WTC11 (cell line): ENCODE results near the gene BMS1. TPM values are rescaled to one million over a fixed set of nuclear protein-coding genes. Genes with fewer than 3 reads are reported as not detected.

Experiments
- ATAC-seq: fragments of 200-7000 bp; cut with Tn5 transposase; 2 replicates; pipeline ENCODE4 v1.10.0; 2021; ENCODE audit warnings: mild to moderate bottlenecking, moderate library complexity
- CTCF ChIA-PET: fragments of 300-600 bp; sonication (Branson Sonifier 250); formaldehyde crosslinking; loops from one replicate; lab custom pipeline; 2021; ENCODE audit warnings: antibody characterized with exemption; lab: Charles Lee
- POLR2A ChIA-PET: fragments of 350-600 bp; sonication (Branson Sonifier 250); formaldehyde crosslinking; loops from one replicate; lab custom pipeline; 2021; ENCODE audit warnings: antibody characterized with exemption; lab: Charles Lee
- DNase-seq: peaks from one replicate; pipeline ENCODE4 v3.0.0; 2021; ENCODE audit warnings: low spot score
- H3K27ac Mint-ChIP-seq: 2 replicates; pipeline ENCODE4 v1.8.0; 2021; ENCODE audit warnings: mixed read lengths
- H3K27me3 Mint-ChIP-seq: 2 replicates; pipeline ENCODE4 v1.8.0; 2021; ENCODE audit warnings: low read depth, mild to moderate bottlenecking, moderate library complexity, mixed read lengths
- H3K36me3 Mint-ChIP-seq: 2 replicates; pipeline ENCODE4 v1.8.0; 2021; ENCODE audit warnings: mixed read lengths
- H3K4me1 Mint-ChIP-seq: 2 replicates; pipeline ENCODE4 v1.8.0; 2022; ENCODE audit warnings: mixed read lengths
- H3K4me3 Mint-ChIP-seq: 2 replicates; pipeline ENCODE4 v1.8.0; 2021; ENCODE audit warnings: mild to moderate bottlenecking, moderate library complexity, mixed read lengths
- H3K9me3 Mint-ChIP-seq: 2 replicates; pipeline ENCODE4 v1.8.0; 2021; ENCODE audit warnings: mixed read lengths
- CREM ChIP-seq: sonication (generic); formaldehyde crosslinking; IDR thresholded peaks from 2 replicates; pipeline ENCODE4 v1.8.1; 2022; ENCODE audit warnings: mild to moderate bottlenecking, missing genetic modification reagents, moderate library complexity
- FOXK1 ChIP-seq: sonication (generic); formaldehyde crosslinking; IDR thresholded peaks from 2 replicates; pipeline ENCODE4 v1.8.0; 2022; ENCODE audit warnings: mild to moderate bottlenecking, moderate library complexity, missing genetic modification reagents
- FOXP1 ChIP-seq: sonication (generic); formaldehyde crosslinking; IDR thresholded peaks from 2 replicates; pipeline ENCODE4 v1.8.0; 2022; ENCODE audit warnings: missing genetic modification reagents, mild to moderate bottlenecking, moderate library complexity, borderline replicate concordance
- GTF2I ChIP-seq: fragments of 250-450 bp; sonication (Bioruptor Pico); conservative IDR thresholded peaks from 2 replicates; pipeline ENCODE4 v1.4.0; 2021; ENCODE audit warnings: mild to moderate bottlenecking
- MYBL2 ChIP-seq: sonication (generic); formaldehyde crosslinking; IDR thresholded peaks from 2 replicates; pipeline ENCODE4 v1.8.1; 2023; ENCODE audit warnings: mild to moderate bottlenecking, moderate library complexity, missing genetic modification reagents
- NFE2L1 ChIP-seq: sonication (generic); formaldehyde crosslinking; IDR thresholded peaks from 2 replicates; pipeline ENCODE4 v1.8.1; 2023; ENCODE audit warnings: missing genetic modification reagents
- RORB ChIP-seq: fragments of 250-450 bp; sonication (Bioruptor Pico); IDR thresholded peaks from 2 replicates; pipeline ENCODE4 v1.9.0; 2021; ENCODE audit warnings: mild to moderate bottlenecking
- SMAD3 ChIP-seq: sonication (generic); formaldehyde crosslinking; IDR thresholded peaks from 2 replicates; pipeline ENCODE4 v1.8.0; 2022; ENCODE audit warnings: missing genetic modification reagents, mild to moderate bottlenecking, borderline replicate concordance
- SP1 ChIP-seq: sonication (generic); formaldehyde crosslinking; conservative IDR thresholded peaks from 2 replicates; pipeline ENCODE4 v1.8.1; 2022; ENCODE audit warnings: missing genetic modification reagents
- TCF7 ChIP-seq: sonication (generic); formaldehyde crosslinking; IDR thresholded peaks from 2 replicates; pipeline ENCODE4 v1.8.0; 2022; ENCODE audit warnings: mild to moderate bottlenecking, low read depth, missing genetic modification reagents, moderate library complexity
- TP53 ChIP-seq: sonication (generic); formaldehyde crosslinking; IDR thresholded peaks from 2 replicates; pipeline ENCODE4 v1.8.1; 2023; ENCODE audit warnings: mild to moderate bottlenecking, missing genetic modification reagents
- total RNA-seq: library from RNA; stranded (reverse); gene quantifications from 3 replicates; pipeline ENCODE4 v1.2.3, GENCODE V29; 2021
- TF ChIP-seq, protein P1 (sequence below): fragments of 200-600 bp; IDR thresholded peaks from 2 replicates; pipeline ENCODE4 v1.8.0; 2022; ENCODE audit warnings: antibody characterized with exemption
- TF ChIP-seq, protein P2 (sequence below): sonication (generic); formaldehyde crosslinking; conservative IDR thresholded peaks from 2 replicates; pipeline ENCODE4 v1.8.1; 2022; ENCODE audit warnings: mild to moderate bottlenecking, missing genetic modification reagents
- TF ChIP-seq, protein P3 (sequence below): fragments of 250-450 bp; sonication (Bioruptor Pico); IDR thresholded peaks from 2 replicates; pipeline ENCODE4 v1.8.0; 2021; ENCODE audit warnings: mild to moderate bottlenecking
- TF ChIP-seq, protein P4 (sequence below): sonication (generic); formaldehyde crosslinking; IDR thresholded peaks from 2 replicates; pipeline ENCODE4 v1.8.1; 2022; ENCODE audit warnings: mild to moderate bottlenecking, moderate library complexity, missing genetic modification reagents
- TF ChIP-seq, protein P5 (sequence below): sonication (generic); formaldehyde crosslinking; conservative IDR thresholded peaks from 2 replicates; pipeline ENCODE4 v1.8.1; 2023; ENCODE audit warnings: mild to moderate bottlenecking, low read depth, missing genetic modification reagents, moderate library complexity

BMS1 gene
- total RNA-seq, 1 experiment from 2014 or later = 37.7 TPM

DNA sequence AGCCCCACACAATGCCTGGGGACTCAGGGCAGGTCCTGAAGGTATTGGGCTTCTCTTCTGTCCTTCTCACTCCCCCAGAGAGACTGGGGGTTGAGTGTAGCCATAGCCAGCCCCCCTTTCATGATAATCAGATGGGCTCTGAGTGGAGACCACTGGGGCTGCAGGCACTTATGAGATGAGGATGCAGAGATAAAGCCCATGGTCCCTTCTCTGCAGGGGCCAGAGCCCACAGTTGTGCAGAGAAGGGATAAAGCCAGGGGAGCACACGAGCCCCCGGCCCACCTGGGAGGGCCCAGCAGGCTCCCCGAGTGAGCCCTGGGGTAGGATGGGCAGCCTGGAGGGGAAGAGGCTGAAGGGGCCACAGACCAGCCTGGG, 96.2 kb downstream of the BMS1 start:
- peaks cover 7% of the 10 kb centered on the region for H3K27me3 Mint-ChIP-seq
- no peak for ATAC-seq
- H3K4me1 Mint-ChIP-seq = peaks cover 13% of the 10 kb centered on the region
- H3K9me3 Mint-ChIP-seq = peaks cover 21% of the 10 kb centered on the region
- peaks cover 18% of the 10 kb centered on the region for H3K36me3 Mint-ChIP-seq
- ChIA-PET CTCF (no interaction called here), POLR2A (no interaction called here)
- TF ChIP-seq, protein P1, sequence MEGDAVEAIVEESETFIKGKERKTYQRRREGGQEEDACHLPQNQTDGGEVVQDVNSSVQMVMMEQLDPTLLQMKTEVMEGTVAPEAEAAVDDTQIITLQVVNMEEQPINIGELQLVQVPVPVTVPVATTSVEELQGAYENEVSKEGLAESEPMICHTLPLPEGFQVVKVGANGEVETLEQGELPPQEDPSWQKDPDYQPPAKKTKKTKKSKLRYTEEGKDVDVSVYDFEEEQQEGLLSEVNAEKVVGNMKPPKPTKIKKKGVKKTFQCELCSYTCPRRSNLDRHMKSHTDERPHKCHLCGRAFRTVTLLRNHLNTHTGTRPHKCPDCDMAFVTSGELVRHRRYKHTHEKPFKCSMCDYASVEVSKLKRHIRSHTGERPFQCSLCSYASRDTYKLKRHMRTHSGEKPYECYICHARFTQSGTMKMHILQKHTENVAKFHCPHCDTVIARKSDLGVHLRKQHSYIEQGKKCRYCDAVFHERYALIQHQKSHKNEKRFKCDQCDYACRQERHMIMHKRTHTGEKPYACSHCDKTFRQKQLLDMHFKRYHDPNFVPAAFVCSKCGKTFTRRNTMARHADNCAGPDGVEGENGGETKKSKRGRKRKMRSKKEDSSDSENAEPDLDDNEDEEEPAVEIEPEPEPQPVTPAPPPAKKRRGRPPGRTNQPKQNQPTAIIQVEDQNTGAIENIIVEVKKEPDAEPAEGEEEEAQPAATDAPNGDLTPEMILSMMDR = no peak
- TF ChIP-seq FOXP1 (no peak), TCF7 (CRISPR knock-in tag) (no peak), SMAD3 (no peak), FOXK1 (CRISPR knock-in tag) (no peak), TP53 (CRISPR knock-in tag) (no peak), RORB (CRISPR knock-in tag) (no peak), NFE2L1 (CRISPR knock-in tag) (no peak), SP1 (no peak), MYBL2 (no peak)
- TF ChIP-seq, protein P2, sequence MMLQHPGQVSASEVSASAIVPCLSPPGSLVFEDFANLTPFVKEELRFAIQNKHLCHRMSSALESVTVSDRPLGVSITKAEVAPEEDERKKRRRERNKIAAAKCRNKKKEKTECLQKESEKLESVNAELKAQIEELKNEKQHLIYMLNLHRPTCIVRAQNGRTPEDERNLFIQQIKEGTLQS = no peak
- TF ChIP-seq, protein P3, sequence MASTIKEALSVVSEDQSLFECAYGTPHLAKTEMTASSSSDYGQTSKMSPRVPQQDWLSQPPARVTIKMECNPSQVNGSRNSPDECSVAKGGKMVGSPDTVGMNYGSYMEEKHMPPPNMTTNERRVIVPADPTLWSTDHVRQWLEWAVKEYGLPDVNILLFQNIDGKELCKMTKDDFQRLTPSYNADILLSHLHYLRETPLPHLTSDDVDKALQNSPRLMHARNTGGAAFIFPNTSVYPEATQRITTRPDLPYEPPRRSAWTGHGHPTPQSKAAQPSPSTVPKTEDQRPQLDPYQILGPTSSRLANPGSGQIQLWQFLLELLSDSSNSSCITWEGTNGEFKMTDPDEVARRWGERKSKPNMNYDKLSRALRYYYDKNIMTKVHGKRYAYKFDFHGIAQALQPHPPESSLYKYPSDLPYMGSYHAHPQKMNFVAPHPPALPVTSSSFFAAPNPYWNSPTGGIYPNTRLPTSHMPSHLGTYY (CRISPR knock-in tag) = no peak
- DNase-seq = no peak
- no peak overlapping the region for H3K4me3 Mint-ChIP-seq
- H3K27ac Mint-ChIP-seq = no peak overlapping the region

DNA sequence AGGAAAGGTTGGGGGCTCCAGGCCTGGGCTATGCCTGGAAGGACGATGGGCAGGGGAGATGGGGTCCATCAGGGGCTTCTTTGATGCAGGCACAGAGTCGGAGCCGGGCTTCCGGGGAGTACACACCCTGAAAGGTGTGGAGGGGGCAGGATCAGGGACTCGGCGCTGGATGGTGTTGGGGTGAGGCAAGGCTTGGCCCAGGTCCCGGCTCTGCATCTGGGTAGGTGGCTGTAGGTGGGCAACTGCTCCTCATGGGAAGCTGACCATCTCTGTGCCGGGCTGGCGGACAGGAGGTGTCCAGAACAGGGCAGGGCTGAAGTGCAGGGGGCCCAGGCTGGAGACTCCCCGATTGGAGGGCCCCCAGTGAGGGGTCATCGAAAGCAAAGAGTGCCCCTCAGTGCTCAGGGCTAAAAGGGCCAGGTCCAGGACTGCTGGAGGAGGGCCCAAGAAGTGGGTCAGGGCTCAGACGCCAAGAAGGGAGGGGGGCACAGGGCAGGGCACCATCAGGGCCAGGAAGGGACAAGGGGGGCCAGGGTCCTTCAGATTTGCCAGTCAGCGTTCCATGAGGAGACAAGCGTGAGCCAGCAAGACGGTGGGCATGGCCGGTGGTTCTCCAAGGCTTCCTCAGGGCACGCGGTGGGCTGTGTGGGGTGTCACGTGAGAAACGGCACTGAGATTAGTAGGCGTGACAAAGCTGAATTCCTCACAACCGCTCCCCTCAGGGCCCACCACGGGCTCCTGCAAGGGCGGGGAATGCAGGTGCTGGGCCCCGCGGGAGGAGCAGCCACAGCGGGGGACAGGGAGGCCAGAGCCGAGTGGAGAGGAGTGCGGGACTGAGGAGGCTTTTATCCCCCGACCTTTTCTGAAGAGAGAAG, 97.0 kb downstream of the BMS1 start:
- Mint-ChIP-seq H3K4me1 (peaks cover 13% of the 10 kb centered on the region), H3K27ac (no peak overlapping the region), H3K4me3 (no peak overlapping the region), H3K36me3 (peaks cover 18% of the 10 kb centered on the region), H3K9me3 (peaks cover 21% of the 10 kb centered on the region), H3K27me3 (peaks cover 7% of the 10 kb centered on the region)
- POLR2A ChIA-PET = no interaction called here
- peak; percentile 57 for ATAC-seq
- TF ChIP-seq CREM (CRISPR knock-in tag) (no peak), SMAD3 (no peak), GTF2I (CRISPR knock-in tag) (no peak)
- TF ChIP-seq, protein P4, sequence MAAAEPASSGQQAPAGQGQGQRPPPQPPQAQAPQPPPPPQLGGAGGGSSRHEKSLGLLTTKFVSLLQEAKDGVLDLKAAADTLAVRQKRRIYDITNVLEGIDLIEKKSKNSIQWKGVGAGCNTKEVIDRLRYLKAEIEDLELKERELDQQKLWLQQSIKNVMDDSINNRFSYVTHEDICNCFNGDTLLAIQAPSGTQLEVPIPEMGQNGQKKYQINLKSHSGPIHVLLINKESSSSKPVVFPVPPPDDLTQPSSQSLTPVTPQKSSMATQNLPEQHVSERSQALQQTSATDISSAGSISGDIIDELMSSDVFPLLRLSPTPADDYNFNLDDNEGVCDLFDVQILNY (CRISPR knock-in tag) = no peak
- TF ChIP-seq, protein P5, sequence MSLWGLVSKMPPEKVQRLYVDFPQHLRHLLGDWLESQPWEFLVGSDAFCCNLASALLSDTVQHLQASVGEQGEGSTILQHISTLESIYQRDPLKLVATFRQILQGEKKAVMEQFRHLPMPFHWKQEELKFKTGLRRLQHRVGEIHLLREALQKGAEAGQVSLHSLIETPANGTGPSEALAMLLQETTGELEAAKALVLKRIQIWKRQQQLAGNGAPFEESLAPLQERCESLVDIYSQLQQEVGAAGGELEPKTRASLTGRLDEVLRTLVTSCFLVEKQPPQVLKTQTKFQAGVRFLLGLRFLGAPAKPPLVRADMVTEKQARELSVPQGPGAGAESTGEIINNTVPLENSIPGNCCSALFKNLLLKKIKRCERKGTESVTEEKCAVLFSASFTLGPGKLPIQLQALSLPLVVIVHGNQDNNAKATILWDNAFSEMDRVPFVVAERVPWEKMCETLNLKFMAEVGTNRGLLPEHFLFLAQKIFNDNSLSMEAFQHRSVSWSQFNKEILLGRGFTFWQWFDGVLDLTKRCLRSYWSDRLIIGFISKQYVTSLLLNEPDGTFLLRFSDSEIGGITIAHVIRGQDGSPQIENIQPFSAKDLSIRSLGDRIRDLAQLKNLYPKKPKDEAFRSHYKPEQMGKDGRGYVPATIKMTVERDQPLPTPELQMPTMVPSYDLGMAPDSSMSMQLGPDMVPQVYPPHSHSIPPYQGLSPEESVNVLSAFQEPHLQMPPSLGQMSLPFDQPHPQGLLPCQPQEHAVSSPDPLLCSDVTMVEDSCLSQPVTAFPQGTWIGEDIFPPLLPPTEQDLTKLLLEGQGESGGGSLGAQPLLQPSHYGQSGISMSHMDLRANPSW (CRISPR knock-in tag) = no peak
- TF ChIP-seq, all 79 proteins: peak for 0
- DNase-seq = no peak
- CTCF ChIA-PET = interaction anchor here (1.1 kb wide), 1 partner anchor 203 kb away, joined by 3 read pairs; no protein-coding TSS in a partner anchor
